ENCODE data around the gene GRIN2B. TPM values are rescaled to one million over a fixed set of nuclear protein-coding genes. Genes with fewer than 3 reads are reported as not detected.

The GRIN2B gene
- total RNA-seq, 4 donors from 2014 or later: 0.13 to 0.19 TPM; not detected in 2

DNA sequence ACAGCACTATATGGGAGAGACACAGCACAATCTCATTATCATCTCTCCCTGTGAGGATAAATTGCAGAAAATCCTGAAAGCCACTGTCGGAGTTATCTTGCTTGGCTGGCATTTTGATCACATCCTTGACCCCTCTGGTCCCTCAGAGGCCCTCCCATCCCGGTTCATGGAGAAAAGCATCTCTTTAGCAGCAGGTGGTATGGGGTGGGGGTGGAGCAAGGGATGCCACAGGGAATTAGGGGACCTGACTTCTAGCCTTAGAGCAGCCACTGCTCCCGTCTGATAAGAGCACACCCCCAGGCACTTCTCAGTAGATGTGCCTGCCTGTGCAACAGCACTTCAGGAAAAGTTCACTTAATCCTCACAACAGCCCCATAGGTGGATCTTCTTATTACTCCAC is 38.6 kb downstream of the GRIN2B start:
- TF ChIP-seq CTCF (IDR thresholded peaks at IDR 0.05) (no peak), POLR2A (IDR thresholded peaks at IDR 0.05) (no peak)
- Histone ChIP-seq H3K27me3 (peaks cover 0 to 20% (median 0%) of the 10 kb centered on the region in 4 donors), H3K27ac (no peak overlapping the region), H3K9me3 (peaks cover 0 to 4% (median 0%) of the 10 kb centered on the region in 3 donors), H3K4me1 (no peaks in the 10 kb centered on the region), H3K36me3 (no peaks in the 10 kb centered on the region), H3K4me3 (no peak overlapping the region)
- intact Hi-C loops (cut with DNase I): no loop called here
- WGBS, 2 donors: 64 to 68% methylated on average over 1 to 2 of the region's 3 CpGs
- no peak for DNase-seq

- Histone ChIP-seq H3K9me3 (peaks cover 0 to 4% (median 0%) of the 10 kb centered on the region in 3 donors), H3K27me3 (peaks cover 0 to 15% (median 0%) of the 10 kb centered on the region in 4 donors), H3K4me3 (no peak overlapping the region), H3K4me1 (no peaks in the 10 kb centered on the region), H3K36me3 (no peaks in the 10 kb centered on the region), H3K27ac (no peak overlapping the region)
- WGBS, 2 donors: 28 to 40% methylated on average over 12 of the region's 12 CpGs
- no peak for TF ChIP-seq POLR2A (IDR thresholded peaks at IDR 0.05)
- peak in 3 of 6 experiments; percentile 16 to 49 (median 39) for TF ChIP-seq CTCF (IDR thresholded peaks at IDR 0.05)
- DNase-seq: no peak
- intact Hi-C loops (cut with DNase I): no loop called here
These were observed 39.8 kb downstream of the GRIN2B start for GRCh38 chr12:13941258-13942249.

DNA sequence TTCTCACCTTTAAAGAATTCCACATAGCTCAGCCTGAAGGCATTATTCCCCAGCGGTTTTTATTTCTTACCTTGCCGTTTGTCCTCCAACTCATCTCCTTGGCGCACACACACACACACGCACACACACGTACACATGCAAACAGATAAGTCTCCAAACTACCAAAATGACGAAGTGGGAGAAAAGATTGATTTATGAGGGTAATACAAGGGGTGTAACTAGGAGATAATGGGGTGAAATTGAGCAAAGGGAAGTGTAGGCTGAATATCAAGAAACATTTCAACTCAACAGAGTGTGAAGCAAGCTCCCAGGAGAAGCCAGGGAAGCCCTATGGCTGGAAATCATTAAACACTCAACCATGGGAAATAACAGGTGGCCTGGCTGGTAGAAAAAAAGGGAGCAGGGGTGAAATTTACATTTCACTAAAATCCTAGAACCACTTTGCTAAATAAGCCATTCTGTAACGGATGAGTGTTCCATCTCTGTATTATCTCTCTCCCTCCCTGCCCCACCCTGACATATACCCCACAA is 41.0 kb downstream of the GRIN2B start:
- TF ChIP-seq CTCF (IDR thresholded peaks at IDR 0.05) (no peak), POLR2A (IDR thresholded peaks at IDR 0.05) (no peak)
- DNase-seq: no peak
- no peaks in the 10 kb centered on the region for H3K36me3 ChIP-seq
- no peak overlapping the region for H3K27ac ChIP-seq
- H3K4me1 ChIP-seq: no peaks in the 10 kb centered on the region
- H3K9me3 ChIP-seq: peaks cover 0 to 4% (median 0%) of the 10 kb centered on the region in 3 donors
- intact Hi-C loops (cut with DNase I): no loop called here
- peaks cover 0 to 15% (median 0%) of the 10 kb centered on the region in 4 donors for H3K27me3 ChIP-seq
- WGBS, 2 donors: 71 to 74% methylated on average over 7 of the region's 7 CpGs
- H3K4me3 ChIP-seq: no peak overlapping the region

- 55 to 60% methylated on average over 2 of the region's 2 CpGs for WGBS, 2 donors
- Histone ChIP-seq H3K4me1 (no peaks in the 10 kb centered on the region), H3K27ac (no peak overlapping the region), H3K36me3 (no peaks in the 10 kb centered on the region), H3K27me3 (peaks cover 0 to 1% (median 0%) of the 10 kb centered on the region in 4 donors), H3K9me3 (peaks cover 0 to 4% (median 0%) of the 10 kb centered on the region in 3 donors), H3K4me3 (no peak overlapping the region)
- intact Hi-C loops (cut with DNase I): no loop called here
- no peak for DNase-seq
- TF ChIP-seq POLR2A (IDR thresholded peaks at IDR 0.05) (no peak), CTCF (IDR thresholded peaks at IDR 0.05) (no peak)
These were observed 43.7 kb downstream of the GRIN2B start for GRCh38 chr12:13937735-13938134.

- H3K4me3 ChIP-seq: no peak overlapping the region
- DNase-seq: no peak
- H3K36me3 ChIP-seq: no peaks in the 10 kb centered on the region
- intact Hi-C loops (cut with DNase I): no loop called here
- no peaks in the 10 kb centered on the region for H3K27me3 ChIP-seq
- 40 to 42% methylated on average over 2 of the region's 2 CpGs for WGBS, 2 donors
- no peaks in the 10 kb centered on the region for H3K4me1 ChIP-seq
- TF ChIP-seq POLR2A (IDR thresholded peaks at IDR 0.05) (no peak), CTCF (IDR thresholded peaks at IDR 0.05) (no peak)
- H3K27ac ChIP-seq: no peak overlapping the region
- peaks cover 0 to 4% (median 0%) of the 10 kb centered on the region in 3 donors for H3K9me3 ChIP-seq
These were observed 46.2 kb downstream of the GRIN2B start for GRCh38 chr12:13935169-13935568.

Measured in esophagus squamous epithelium (tissue), 5 donors.